HUES64 (cell line): ENCODE data around the gene SUFU.
A peak's percentile ranks its signal among the peaks of the same experiment; 100 is the strongest.

Source experiments
- H3K27ac ChIP-seq: 2 replicates; pipeline ENCODE4 v1.7.0; 2013; ENCODE audit warnings: low read depth, low read length, inconsistent platforms
- H3K27me3 ChIP-seq: 2 replicates; pipeline ENCODE4 v1.6.1; 2013; ENCODE audit warnings: mild to moderate bottlenecking, low read length; ENCODE audit not compliant: insufficient read depth
- H3K36me3 ChIP-seq: 2 replicates; pipeline ENCODE4 v1.6.1; 2013; ENCODE audit warnings: mild to moderate bottlenecking, low read length; ENCODE audit not compliant: insufficient read depth
- H3K4me1 ChIP-seq: 2 replicates; pipeline ENCODE4 v1.6.1; 2013; ENCODE audit warnings: mild to moderate bottlenecking, low read length, moderate library complexity; ENCODE audit not compliant: insufficient read depth
- H3K4me3 ChIP-seq: 2 replicates; pipeline ENCODE4 v1.5.1; 2013; ENCODE audit warnings: mild to moderate bottlenecking, low read length, moderate library complexity
- H3K9ac ChIP-seq: 2 replicates; pipeline ENCODE4 v1.6.1; 2013; ENCODE audit warnings: mild to moderate bottlenecking, low read depth, low read length
- H3K9me3 ChIP-seq: 2 replicates; pipeline ENCODE4 v1.6.1; 2013; ENCODE audit warnings: low read depth, low read length; ENCODE audit not compliant: insufficient read depth
- WGBS: fragments of 150-250, 120-280 bp; methylation state at CpG from one replicate; pipeline ENCODE4 v1.1.7; 2013; ENCODE audit warnings: missing lambda C conversion rate; 5-methylcytosine and 5-hydroxymethylcytosine counted together

Gene SUFU

DNA sequence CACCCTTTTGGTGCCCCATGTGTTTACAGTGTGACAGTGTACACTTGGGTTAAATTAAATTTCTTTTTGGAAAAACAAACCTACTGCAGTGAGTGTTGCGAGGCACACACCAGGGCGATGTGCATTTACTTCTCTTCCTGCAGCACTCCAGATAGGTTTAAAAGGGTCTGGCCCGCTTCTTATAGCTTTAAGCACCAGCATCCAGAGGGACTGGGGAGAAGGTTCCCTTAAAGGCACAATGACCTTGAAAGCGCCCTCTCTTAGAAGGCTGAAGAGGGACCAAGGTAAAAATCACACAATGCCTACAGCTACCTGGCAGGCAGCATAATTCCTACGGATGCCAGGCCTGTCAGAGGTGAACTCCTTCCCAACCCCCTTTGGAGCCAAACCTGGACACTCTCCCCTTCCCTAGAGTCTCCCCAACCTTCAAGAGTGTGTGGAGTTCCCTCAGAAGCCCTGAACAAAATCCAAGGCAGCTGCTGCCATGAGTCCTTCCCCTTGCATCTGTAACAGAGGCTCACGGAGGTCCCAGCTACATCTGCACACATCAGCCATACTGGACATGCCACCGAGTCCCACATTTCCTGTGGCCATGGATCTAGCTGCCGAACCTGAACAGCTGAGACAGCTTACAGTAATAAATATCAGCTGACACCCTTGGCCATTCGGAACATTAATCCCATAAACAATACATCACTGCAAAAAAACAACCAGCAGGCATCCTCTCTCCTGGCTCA lies 173.7 kb downstream of the SUFU start:
- 82% methylated on average over 9 of the region's 9 CpGs for WGBS
- no peak overlapping the region for H3K9ac ChIP-seq
- no peak overlapping the region for H3K4me3 ChIP-seq
- no peaks in the 10 kb centered on the region for H3K27me3 ChIP-seq
- H3K27ac ChIP-seq = no peak overlapping the region
- H3K4me1 ChIP-seq = peaks cover 63% of the 10 kb centered on the region
- no peaks in the 10 kb centered on the region for H3K9me3 ChIP-seq
- 0 out of 2 replicates have a peak, but pooled peaks cover 5% of the 10 kb centered on the region for H3K36me3 ChIP-seq

DNA sequence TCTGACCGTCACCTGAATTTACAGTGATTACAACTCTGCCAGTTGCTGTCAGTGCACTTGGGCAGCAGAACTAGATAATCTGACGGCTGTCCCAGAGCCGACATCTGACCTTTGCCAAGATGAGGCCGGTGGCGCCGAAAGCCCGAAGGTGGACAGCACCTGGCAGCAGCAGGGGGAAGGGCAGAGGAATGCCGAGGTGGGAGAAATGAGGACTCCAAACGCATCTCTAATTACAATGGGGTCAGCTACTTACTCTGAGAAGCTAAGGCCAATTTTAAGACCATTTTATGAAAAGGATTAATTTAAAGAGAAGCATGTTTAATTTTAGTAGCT lies 174.3 kb downstream of the SUFU start:
- H3K9me3 ChIP-seq = no peaks in the 10 kb centered on the region
- 68% methylated on average over 9 of the region's 9 CpGs for WGBS
- no peaks in the 10 kb centered on the region for H3K27me3 ChIP-seq
- H3K27ac ChIP-seq = no peak overlapping the region
- peaks cover 63% of the 10 kb centered on the region for H3K4me1 ChIP-seq
- H3K36me3 ChIP-seq = peaks cover 7% of the 10 kb centered on the region; the same call in 1 of the 2 replicates
- no peak overlapping the region for H3K4me3 ChIP-seq
- H3K9ac ChIP-seq = no peak overlapping the region

- peak overlapping the region; percentile 53; the same call in 1 of the 2 replicates for H3K27ac ChIP-seq
- peaks cover 10% of the 10 kb centered on the region for H3K36me3 ChIP-seq
- peaks cover 55% of the 10 kb centered on the region for H3K4me1 ChIP-seq
- no peaks in the 10 kb centered on the region for H3K9me3 ChIP-seq
- 12% methylated on average over 9 of the region's 9 CpGs for WGBS
- peak overlapping the region; percentile 31; the same call in 1 of the 2 replicates for H3K4me3 ChIP-seq
- H3K27me3 ChIP-seq = no peaks in the 10 kb centered on the region
- peak overlapping the region; percentile 32; the same call in 1 of the 2 replicates for H3K9ac ChIP-seq
Measured at GRCh38 chr10:102678842-102679289, 175.1 kb downstream of the SUFU start.

GRCh38 chr10:102679596-102679995 lies 175.8 kb downstream of the SUFU start:
- Histone ChIP-seq H3K9ac (no peak overlapping the region), H3K9me3 (no peaks in the 10 kb centered on the region), H3K4me1 (peaks cover 48% of the 10 kb centered on the region), H3K27me3 (no peaks in the 10 kb centered on the region), H3K36me3 (peaks cover 14% of the 10 kb centered on the region), H3K27ac (0 out of 2 replicates have a peak overlapping the region, but pooled peaks have one; percentile 53), H3K4me3 (no peak overlapping the region)
- 93% methylated on average over 4 of the region's 4 CpGs for WGBS

DNA sequence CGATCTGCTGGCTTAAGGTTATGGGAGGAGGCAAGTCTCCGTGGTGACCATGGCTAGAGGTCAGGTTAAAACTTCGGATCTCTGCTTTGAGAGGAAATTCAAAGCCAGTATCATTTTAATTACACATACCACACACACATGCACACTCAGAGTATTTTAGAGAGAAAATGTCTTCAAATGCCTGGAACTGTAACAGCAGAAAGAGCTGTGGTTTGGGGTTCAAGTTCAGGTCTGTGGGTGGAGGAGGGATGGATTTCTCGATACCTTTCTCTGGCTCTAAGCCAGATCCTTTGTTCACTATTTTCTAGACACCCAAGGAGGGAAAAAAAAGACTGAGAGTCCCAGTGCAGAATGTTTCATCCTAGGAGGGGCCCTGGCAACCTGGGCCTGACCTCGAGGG lies 177.9 kb downstream of the SUFU start:
- Histone ChIP-seq H3K27ac (no peak overlapping the region), H3K9ac (no peak overlapping the region), H3K27me3 (no peaks in the 10 kb centered on the region), H3K36me3 (peaks cover 22% of the 10 kb centered on the region), H3K4me3 (no peak overlapping the region), H3K4me1 (peaks cover 27% of the 10 kb centered on the region), H3K9me3 (no peaks in the 10 kb centered on the region)
- 94% methylated on average over 4 of the region's 5 CpGs for WGBS

- Histone ChIP-seq H3K27ac (no peak overlapping the region), H3K4me1 (peaks cover 19% of the 10 kb centered on the region)
Measured at GRCh38 chr10:102682416-102682815, 178.6 kb downstream of the SUFU start.

GRCh38 chr10:102682981-102683380 lies 179.2 kb downstream of the SUFU start:
- Histone ChIP-seq H3K9me3 (no peaks in the 10 kb centered on the region), H3K36me3 (peaks cover 25% of the 10 kb centered on the region)

More at GRCh38 chr10:102682416-102682815, 178.6 kb downstream of the SUFU start:
- no peaks in the 10 kb centered on the region for H3K9me3 ChIP-seq
- H3K36me3 ChIP-seq = peaks cover 22% of the 10 kb centered on the region
- H3K9ac ChIP-seq = no peak overlapping the region
- 89% methylated on average over 7 of the region's 7 CpGs for WGBS
- H3K27me3 ChIP-seq = no peaks in the 10 kb centered on the region
- H3K4me3 ChIP-seq = no peak overlapping the region

More at GRCh38 chr10:102682981-102683380, 179.2 kb downstream of the SUFU start:
- Histone ChIP-seq H3K27me3 (no peaks in the 10 kb centered on the region), H3K9ac (no peak overlapping the region), H3K4me3 (no peak overlapping the region), H3K27ac (no peak overlapping the region), H3K4me1 (peaks cover 14% of the 10 kb centered on the region)
- WGBS = 91% methylated on average over 3 of the region's 4 CpGs
